ENCODE measurements around the gene EZR. TPM values are rescaled to one million over a fixed set of nuclear protein-coding genes. Genes with fewer than 3 reads are reported as not detected.

Gene EZR
- total and polyA plus RNA-seq, 2 donors (not counting 1 experiment from before 2014, with no cell fraction given), result 227 to 945 TPM

- ATAC-seq (ENCODE audit: low read depth) (peak; percentile 8), DNase-seq (peak; percentile 60)
- no peaks in the 10 kb centered on the region for H3K27me3 Mint-ChIP-seq
- Histone ChIP-seq H3K4me2 (replicated peaks; ENCODE audit: low read depth, low read length, poor library complexity, severe bottlenecking) (no peak overlapping the region), H3K4me1 (ENCODE audit: control insufficient read depth in 2 of 2, insufficient read depth in 2 of 2, low read length in 2 of 2) (no peaks in the 10 kb centered on the region), H3K4me3 (ENCODE audit: control extremely low read depth in 1 of 5, extremely low read depth in 1 of 5, insufficient read depth in 1 of 5, low read depth in 2 of 5, low read length in 4 of 5) (no peak overlapping the region), H3K9me3 (ENCODE audit: control extremely low read depth in 1 of 3, control insufficient read depth in 2 of 3, insufficient read depth in 1 of 3, low read length in 2 of 3) (no peaks in the 10 kb centered on the region), H3K36me3 (replicated peaks in 1 of 2; ENCODE audit: control extremely low read depth in 1 of 2, control insufficient read depth in 1 of 2, extremely low read depth in 1 of 2, insufficient read depth in 2 of 2, low read length in 1 of 2) (peaks cover 15 to 46% of the 10 kb centered on the region in 2 experiments), H3K9ac (ENCODE audit: low read length) (no peak overlapping the region), H3K27me3 (replicated peaks in 1 of 4; ENCODE audit: control extremely low read depth in 1 of 4, control insufficient read depth in 3 of 4, insufficient read depth in 4 of 4, low read length in 3 of 4) (no peaks in the 10 kb centered on the region), H3K79me2 (ENCODE audit: control insufficient read depth, insufficient read depth, low read length) (no peaks in the 10 kb centered on the region), H4K20me1 (ENCODE audit: control insufficient read depth, insufficient read depth, low read length, poor library complexity, severe bottlenecking) (peaks cover 46% of the 10 kb centered on the region), H3K27ac (ENCODE audit: low read length in 2 of 2) (no peak overlapping the region), H2AFZ (ENCODE audit: insufficient read depth, low read depth, low read length, poor library complexity, severe bottlenecking) (no peak overlapping the region)
- no peak overlapping the region for H3K4me3 Mint-ChIP-seq
- no peak for TF ChIP-seq CTCF (IDR thresholded peaks at IDR 0.05)
- no peak for TF ChIP-seq EZH2 (IDR thresholded peaks at IDR 0.05; ENCODE audit: borderline replicate concordance, insufficient read depth, low read depth, low read length, poor library complexity, severe bottlenecking)
- ChIA-PET POLR2A (interaction anchor here (0.6 to 3.0 kb wide), 4 partner anchors 49 to 343 kb away, joined by 3 to 8 read pairs (median 4); no protein-coding TSS in a partner anchor), CTCF (interaction anchor here (0.8 to 2.7 kb wide), 4 partner anchors 60 to 195 kb away, joined by 3 to 6 read pairs (median 3); no protein-coding TSS in a partner anchor)
- intact Hi-C loops (cut with micrococcal nuclease), result loop anchor here (5.0 kb wide), 2 partner anchors 33 to 47 kb away; no protein-coding TSS in a partner anchor
- H3K4me1 Mint-ChIP-seq, result peaks cover 2% of the 10 kb centered on the region
- WGBS (ENCODE audit: insufficient coverage), result 95% methylated on average over 9 of the region's 14 CpGs
- H3K27ac Mint-ChIP-seq, result peak overlapping the region; percentile 71
- H3K9me3 Mint-ChIP-seq (ENCODE audit: insufficient read depth), result no peaks in the 10 kb centered on the region
Measured at GRCh38 chr6:158764183-158764849, 54.9 kb downstream of the EZR start.
